Neural progenitor cell (in vitro differentiated cells): ENCODE data around the gene LOXHD1. TPM values are rescaled to one million over a fixed set of nuclear protein-coding genes. Genes with fewer than 3 reads are reported as not detected.

Source experiments
- DNase-seq: peaks from one replicate; pipeline ENCODE4 v3.0.0-alpha.2; 2016; ENCODE audit warnings: low spot score
- H2AFZ ChIP-seq: fragments of 200-600 bp; sonication (generic); replicated peaks from 2 replicates; pipeline ENCODE4 v1.6.1; 2016; ENCODE audit warnings: antibody characterized with exemption
- H3F3A ChIP-seq: fragments of 200-600 bp; sonication (generic); 2 replicates; pipeline ENCODE4 v1.6.1; 2016; ENCODE audit warnings: antibody characterized with exemption, low read depth
- H3K27ac ChIP-seq: fragments of 200-600 bp; sonication (generic); 2 replicates; pipeline ENCODE4 v1.5.1; 2016; ENCODE audit warnings: mild to moderate bottlenecking
- H3K27me3 ChIP-seq: fragments of 200-600 bp; sonication (generic); 2 replicates; pipeline ENCODE4 v1.6.1; 2016; ENCODE audit warnings: mild to moderate bottlenecking, moderate library complexity
- H3K36me3 ChIP-seq: fragments of 200-600 bp; sonication (generic); 2 replicates; pipeline ENCODE4 v1.5.1; 2016
- H3K4me1 ChIP-seq: fragments of 200-600 bp; sonication (generic); 2 replicates; pipeline ENCODE4 v1.6.1; 2016; ENCODE audit warnings: mixed run types
- H3K4me2 ChIP-seq: fragments of 200-600 bp; sonication (generic); 2 replicates; pipeline ENCODE4 v1.6.1; 2016
- H3K4me3 ChIP-seq: fragments of 200-600 bp; sonication (generic); 2 replicates; pipeline ENCODE4 v1.5.1; 2016
- H3K79me2 ChIP-seq: fragments of 200-600 bp; sonication (generic); 2 replicates; pipeline ENCODE4 v1.6.1; 2016; ENCODE audit warnings: low read depth
- H3K9ac ChIP-seq: fragments of 200-600 bp; sonication (generic); 2 replicates; pipeline ENCODE4 v1.6.1; 2016
- H3K9me3 ChIP-seq: fragments of 200-600 bp; sonication (generic); 2 replicates; pipeline ENCODE4 v1.5.1; 2016; ENCODE audit warnings: low read depth
- H4K20me1 ChIP-seq: fragments of 200-600 bp; sonication (generic); 2 replicates; pipeline ENCODE4 v1.6.1; 2016; ENCODE audit warnings: low read depth
- H3K27ac Mint-ChIP-seq: 3 replicates; pipeline ENCODE4 v1.8.0; 2021; ENCODE audit warnings: mixed read lengths
- H3K27me3 Mint-ChIP-seq: 2 replicates; pipeline ENCODE4 v1.8.0; 2022; ENCODE audit warnings: low read depth, mild to moderate bottlenecking, inconsistent platforms, moderate library complexity, mixed read lengths; ENCODE audit not compliant: insufficient read depth
- H3K36me3 Mint-ChIP-seq: 3 replicates; pipeline ENCODE4 v1.8.0; 2021; ENCODE audit warnings: mixed read lengths
- H3K4me1 Mint-ChIP-seq: 3 replicates; pipeline ENCODE4 v1.8.0; 2021; ENCODE audit warnings: mixed read lengths
- H3K4me3 Mint-ChIP-seq: 3 replicates; pipeline ENCODE4 v1.8.0; 2021; ENCODE audit warnings: mild to moderate bottlenecking, moderate library complexity, mixed read lengths
- H3K9me3 Mint-ChIP-seq: 3 replicates; pipeline ENCODE4 v1.8.0; 2020; ENCODE audit warnings: mixed read lengths
- CTCF ChIP-seq: fragments of 200-600 bp; sonication (generic); IDR thresholded peaks from 2 replicates; pipeline ENCODE4 v1.5.1; 2017; ENCODE audit warnings: antibody characterized with exemption, mild to moderate bottlenecking
- EZH2 ChIP-seq: fragments of 200-600 bp; sonication (generic); IDR thresholded peaks from 2 replicates; pipeline ENCODE4 v1.6.1; 2017; ENCODE audit warnings: antibody characterized with exemption, mild to moderate bottlenecking, moderate library complexity
- EZH2phosphoT487 ChIP-seq: fragments of 200-600 bp; sonication (generic); IDR thresholded peaks from 2 replicates; pipeline ENCODE4 v1.6.1; 2017; ENCODE audit warnings: antibody characterized with exemption
- total RNA-seq: library from RNA; depleted of rRNA; stranded (reverse); fragments of >200 nt; gene quantifications from 2 replicates; pipeline ENCODE4 v1.2.3, GENCODE V29; 2015; ENCODE audit warnings: low replicate concordance

The LOXHD1 gene
- total RNA-seq, 1 donor from 2014 or later = not detected

GRCh38 chr18:46506974-46507586 is 149.9 kb downstream of the LOXHD1 start:
- Histone ChIP-seq H3K27me3 (peaks cover 14% of the 10 kb centered on the region), H3K4me3 (no peak overlapping the region), H4K20me1 (peaks cover 7% of the 10 kb centered on the region), H3K4me1 (no peaks in the 10 kb centered on the region), H3K79me2 (no peaks in the 10 kb centered on the region), H3K9ac (no peak overlapping the region), H3K9me3 (no peaks in the 10 kb centered on the region), H3K36me3 (no peaks in the 10 kb centered on the region), H3F3A (no peaks in the 10 kb centered on the region), H3K27ac (no peak overlapping the region), H2AFZ (no peak overlapping the region), H3K4me2 (no peak overlapping the region)
- Mint-ChIP-seq H3K4me3 (no peak overlapping the region), H3K27ac (no peak overlapping the region), H3K9me3 (no peaks in the 10 kb centered on the region), H3K4me1 (no peaks in the 10 kb centered on the region), H3K36me3 (no peaks in the 10 kb centered on the region), H3K27me3 (peaks cover 13% of the 10 kb centered on the region)
- DNase-seq = no peak
- no peak for TF ChIP-seq EZH2phosphoT487
- no peak for TF ChIP-seq EZH2
- TF ChIP-seq CTCF = no peak

GRCh38 chr18:46502444-46502843 is 154.6 kb downstream of the LOXHD1 start:
- no peak overlapping the region for H3K27ac Mint-ChIP-seq
- TF ChIP-seq EZH2 (no peak), CTCF (no peak), EZH2phosphoT487 (no peak)
- no peak overlapping the region for H3K4me3 Mint-ChIP-seq
- Histone ChIP-seq H3K4me3 (no peak overlapping the region), H3K4me2 (no peak overlapping the region), H3K4me1 (no peaks in the 10 kb centered on the region), H3K27me3 (peaks cover 53% of the 10 kb centered on the region), H4K20me1 (peaks cover 21% of the 10 kb centered on the region), H3K27ac (no peak overlapping the region), H3K9ac (no peak overlapping the region), H2AFZ (no peak overlapping the region), H3K36me3 (no peaks in the 10 kb centered on the region), H3K79me2 (no peaks in the 10 kb centered on the region), H3K9me3 (no peaks in the 10 kb centered on the region), H3F3A (no peaks in the 10 kb centered on the region)
- peaks cover 8% of the 10 kb centered on the region for H3K27me3 Mint-ChIP-seq
- no peaks in the 10 kb centered on the region for H3K4me1 Mint-ChIP-seq
- H3K36me3 Mint-ChIP-seq = no peaks in the 10 kb centered on the region
- no peaks in the 10 kb centered on the region for H3K9me3 Mint-ChIP-seq
- DNase-seq = peak; percentile 77

GRCh38 chr18:46497129-46497528 is 159.9 kb downstream of the LOXHD1 start:
- H3K27me3 ChIP-seq = peaks cover 49% of the 10 kb centered on the region
- Mint-ChIP-seq H3K4me3 (no peak overlapping the region), H3K4me1 (no peaks in the 10 kb centered on the region), H3K36me3 (no peaks in the 10 kb centered on the region), H3K9me3 (no peaks in the 10 kb centered on the region), H3K27me3 (peaks cover 4% of the 10 kb centered on the region), H3K27ac (no peak overlapping the region)
- TF ChIP-seq EZH2 (peak; percentile 27), CTCF (no peak)
- no peak overlapping the region for H2AFZ ChIP-seq
- no peaks in the 10 kb centered on the region for H3K36me3 ChIP-seq
- no peak overlapping the region for H3K27ac ChIP-seq
- no peak overlapping the region for H3K4me3 ChIP-seq
- peaks cover 15% of the 10 kb centered on the region for H4K20me1 ChIP-seq
- no peaks in the 10 kb centered on the region for H3K4me1 ChIP-seq
- H3K9ac ChIP-seq = no peak overlapping the region
- no peak overlapping the region for H3K4me2 ChIP-seq
- no peaks in the 10 kb centered on the region for H3K79me2 ChIP-seq
- DNase-seq = peak; percentile 88
- H3F3A ChIP-seq = no peaks in the 10 kb centered on the region
- H3K9me3 ChIP-seq = no peaks in the 10 kb centered on the region
